Measurements from ENCODE around the gene FIBCD1. TPM values are rescaled to one million over a fixed set of nuclear protein-coding genes. Genes with fewer than 3 reads are reported as not detected.

The FIBCD1 gene
- total RNA-seq, 1 experiment from 2014 or later, result 7.1 TPM

GRCh38 chr9:130942084-130942483 is 3.0 kb upstream of the FIBCD1 start:
- Histone ChIP-seq H4K20me1 (ENCODE audit: control insufficient read depth, insufficient read depth, insufficient read length) (no peaks in the 10 kb centered on the region), H2BK12ac (ENCODE audit: insufficient read length, low read depth, low read length) (no peak overlapping the region), H2AFZ (ENCODE audit: low read length) (no peak overlapping the region), H3K27me3 (ENCODE audit: insufficient read depth, low read length) (peaks cover 13% of the 10 kb centered on the region; the same call in 1 of the 2 replicates), H3K56ac (ENCODE audit: insufficient read length, low read depth, low read length) (no peak overlapping the region), H3K18ac (ENCODE audit: insufficient read length, low read depth, low read length) (no peak overlapping the region), H2BK15ac (ENCODE audit: low read depth, low read length) (no peak overlapping the region), H3K4me2 (ENCODE audit: insufficient read depth, insufficient read length, low read length) (no peak overlapping the region), H3K9me3 (ENCODE audit: control insufficient read depth, low read depth, low read length) (no peaks in the 10 kb centered on the region), H3K4ac (ENCODE audit: low read depth, low read length) (no peak overlapping the region), H2BK5ac (ENCODE audit: insufficient read length, low read length) (no peak overlapping the region), H3K23me2 (ENCODE audit: insufficient read length, low read depth, low read length, poor library complexity, severe bottlenecking) (peaks cover 14% of the 10 kb centered on the region), H4K91ac (ENCODE audit: insufficient read length, low read depth, low read length) (no peak overlapping the region), H4K8ac (replicated peaks; ENCODE audit: insufficient read length, low read depth, low read length) (no peak overlapping the region), H2BK120ac (ENCODE audit: low read depth, low read length, poor library complexity, severe bottlenecking) (no peak overlapping the region), H2BK20ac (ENCODE audit: low read depth, low read length, poor library complexity, severe bottlenecking) (no peak overlapping the region), H3K27ac (ENCODE audit: insufficient read length, low read depth, low read length) (no peak overlapping the region), H3K23ac (ENCODE audit: insufficient read length, low read depth, low read length) (no peak overlapping the region), H2AK5ac (ENCODE audit: insufficient read length, low read length) (no peak overlapping the region), H3K79me1 (ENCODE audit: insufficient read depth, low read depth, low read length, poor library complexity, severe bottlenecking) (no peaks in the 10 kb centered on the region), H3K14ac (ENCODE audit: insufficient read depth, low read length) (no peak overlapping the region), H4K5ac (ENCODE audit: insufficient read length, low read depth, low read length) (no peak overlapping the region), H3K9ac (ENCODE audit: extremely low read depth, insufficient read length, low read length) (no peak overlapping the region), H3K79me2 (ENCODE audit: insufficient read depth, low read length) (no peaks in the 10 kb centered on the region), H3T11ph (ENCODE audit: low read length) (no peak overlapping the region), H3K4me1 (ENCODE audit: insufficient read depth, low read length) (no peaks in the 10 kb centered on the region)
- no peak for TF ChIP-seq CTCF (conservative IDR thresholded peaks at IDR 0.05)
- H3K9me3 Mint-ChIP-seq, result no peaks in the 10 kb centered on the region; a peak in 1 of 5 replicates
- no peaks in the 10 kb centered on the region for H3K36me3 Mint-ChIP-seq (ENCODE audit: insufficient read depth in 1 of 3, low read depth in 3 of 3)
- no CpG with 5 or more reads among the region's 6 CpGs for WGBS (ENCODE audit: extremely low coverage, insufficient read length, low lambda C conversion rate)
- DNase-seq, result no peak
- no peak overlapping the region for H3K4me3 Mint-ChIP-seq
- peaks cover 14 to 29% of the 10 kb centered on the region in 2 experiments for H3K4me1 Mint-ChIP-seq
- H3K27me3 Mint-ChIP-seq (ENCODE audit: low read depth), result peaks cover 54% of the 10 kb centered on the region
- no peak overlapping the region for H3K27ac Mint-ChIP-seq

Measured in H9 (cell line).